SU-DHL-6 (cell line): ENCODE data around the gene WWTR1.

ENCODE experiments used
- EZH2phosphoT487 ChIP-seq: fragments of 200-600 bp; sonication (generic), shearing (Covaris generic); conservative IDR thresholded peaks from 2 replicates; pipeline ENCODE4 v1.6.1; 2018; ENCODE audit warnings: mild to moderate bottlenecking, antibody characterized with exemption, low read length, moderate library complexity, mixed read lengths
- TF ChIP-seq, protein P1 (sequence below): fragments of 200-600 bp; sonication (generic); IDR thresholded peaks from one replicate; pipeline ENCODE4 v1.5.1; 2017; ENCODE audit warnings: antibody characterized with exemption, mild to moderate bottlenecking, low read length, moderate library complexity; ENCODE audit not compliant: insufficient read depth, poor library complexity, severe bottlenecking

DNA sequence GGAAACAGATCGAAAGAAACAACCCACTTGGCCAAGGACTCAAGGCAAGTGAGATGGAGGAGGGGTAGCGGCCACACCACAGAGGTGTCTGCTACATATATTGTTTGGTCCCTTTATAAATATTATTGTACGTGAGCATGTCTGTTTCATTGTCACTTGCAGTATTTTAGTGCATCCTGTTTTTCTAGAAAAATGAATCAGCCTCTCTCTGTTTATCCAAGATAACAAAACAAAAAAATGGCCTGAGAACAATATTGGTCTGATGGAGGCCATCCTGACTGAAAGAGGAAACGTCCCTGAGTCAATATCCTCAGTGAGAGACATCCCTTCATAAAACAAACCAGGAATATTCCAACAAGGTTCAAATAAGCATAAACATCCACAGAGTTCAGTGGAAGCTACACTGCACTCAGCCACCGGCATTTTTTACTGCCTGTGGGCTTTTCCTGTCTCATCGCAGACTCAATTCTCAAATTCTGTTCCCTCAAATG, 42.0 kb downstream of the WWTR1 start:
- TF ChIP-seq, protein P1, sequence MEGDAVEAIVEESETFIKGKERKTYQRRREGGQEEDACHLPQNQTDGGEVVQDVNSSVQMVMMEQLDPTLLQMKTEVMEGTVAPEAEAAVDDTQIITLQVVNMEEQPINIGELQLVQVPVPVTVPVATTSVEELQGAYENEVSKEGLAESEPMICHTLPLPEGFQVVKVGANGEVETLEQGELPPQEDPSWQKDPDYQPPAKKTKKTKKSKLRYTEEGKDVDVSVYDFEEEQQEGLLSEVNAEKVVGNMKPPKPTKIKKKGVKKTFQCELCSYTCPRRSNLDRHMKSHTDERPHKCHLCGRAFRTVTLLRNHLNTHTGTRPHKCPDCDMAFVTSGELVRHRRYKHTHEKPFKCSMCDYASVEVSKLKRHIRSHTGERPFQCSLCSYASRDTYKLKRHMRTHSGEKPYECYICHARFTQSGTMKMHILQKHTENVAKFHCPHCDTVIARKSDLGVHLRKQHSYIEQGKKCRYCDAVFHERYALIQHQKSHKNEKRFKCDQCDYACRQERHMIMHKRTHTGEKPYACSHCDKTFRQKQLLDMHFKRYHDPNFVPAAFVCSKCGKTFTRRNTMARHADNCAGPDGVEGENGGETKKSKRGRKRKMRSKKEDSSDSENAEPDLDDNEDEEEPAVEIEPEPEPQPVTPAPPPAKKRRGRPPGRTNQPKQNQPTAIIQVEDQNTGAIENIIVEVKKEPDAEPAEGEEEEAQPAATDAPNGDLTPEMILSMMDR, result no peak
- TF ChIP-seq EZH2phosphoT487, result no peak
